Right lung (tissue), 5 donors: ENCODE measurements around the gene EMILIN3. TPM values are rescaled to one million over a fixed set of nuclear protein-coding genes. Genes with fewer than 3 reads are reported as not detected.

Source experiments
- DNase-seq, 2 donors: peaks; one replicate each; pipeline ENCODE4 v3.0.0-alpha.2; 2013
- polyA plus RNA-seq, 5 donors: library from polyadenylated mRNA; unstranded; fragments of 120-200 nt; gene quantifications; one replicate each; pipeline versions ENCODE4 v1.2.1 to v1.2.3, GENCODE V29; 2013; ENCODE audit warnings: inconsistent platforms in 1 of 5, low replicate concordance in 1 of 5; ENCODE audit not compliant: insufficient read length in 5 of 5, insufficient read depth in 1 of 5

Gene EMILIN3
- polyA plus RNA-seq, 5 donors = 1.7 to 4.1 (median 2.0) TPM

GRCh38 chr20:41364967-41365765 lies 1.5 kb downstream of the EMILIN3 start:
- DNase-seq = no peak

DNA sequence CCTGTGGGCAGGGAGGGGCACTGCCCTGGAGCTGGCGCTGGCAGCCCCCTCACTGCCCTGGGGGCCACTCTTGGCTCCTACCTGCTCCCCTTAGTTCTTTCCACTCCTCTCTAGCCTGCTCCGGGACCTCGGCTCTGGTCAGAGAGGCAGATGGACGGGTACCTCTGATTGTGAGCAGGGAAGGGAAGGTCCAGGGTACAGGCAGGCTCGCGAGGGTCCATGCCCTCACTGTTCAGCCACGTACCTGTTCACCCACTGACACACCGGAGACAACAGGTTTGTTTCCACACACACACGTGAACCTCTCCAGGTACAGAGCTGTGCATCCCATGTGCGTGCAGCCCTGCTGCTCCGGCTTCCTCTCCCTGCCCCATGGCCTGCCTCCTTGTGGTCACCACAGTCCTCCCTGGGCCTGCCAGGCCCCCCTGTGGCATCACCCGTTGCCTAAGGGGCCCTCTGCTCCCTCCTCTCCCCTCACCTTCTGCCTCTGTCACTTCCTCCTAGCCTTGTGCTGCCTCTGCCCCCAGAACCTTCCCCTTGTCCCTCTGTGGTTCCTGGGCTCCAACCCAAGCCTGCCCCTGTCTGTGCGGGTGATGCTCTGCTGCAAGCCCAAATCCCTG lies 2.3 kb downstream of the EMILIN3 start:
- no peak for DNase-seq

DNA sequence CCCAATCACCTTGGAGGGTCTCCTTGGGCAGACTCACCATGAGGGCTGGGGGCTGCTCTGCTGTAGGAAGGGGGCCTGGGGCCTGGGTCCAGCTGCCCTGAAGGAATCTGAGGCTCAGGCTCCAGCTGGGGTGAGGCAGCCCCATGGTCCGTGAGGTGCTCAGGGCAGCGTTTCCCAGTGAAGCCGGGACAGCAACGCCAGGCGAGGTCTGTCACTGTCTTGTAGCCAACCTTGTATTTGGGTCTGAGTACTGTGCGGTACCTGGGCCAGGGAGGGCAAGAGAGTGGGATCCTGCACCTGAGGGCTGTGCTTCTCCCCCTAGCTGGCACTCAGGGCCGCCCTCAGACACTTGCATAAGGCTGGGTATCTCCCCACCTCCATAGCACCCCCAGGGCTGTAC lies 3.0 kb downstream of the EMILIN3 start:
- DNase-seq = no peak

GRCh38 chr20:41362748-41363140 lies 3.9 kb downstream of the EMILIN3 start:
- no peak for DNase-seq

- no peak for DNase-seq
Measured at GRCh38 chr20:41361757-41362747, 4.6 kb downstream of the EMILIN3 start.

GRCh38 chr20:41360831-41361756 lies 5.5 kb downstream of the EMILIN3 start:
- DNase-seq = no peak

GRCh38 chr20:41359541-41360011 lies 7.0 kb downstream of the EMILIN3 start:
- no peak for DNase-seq

GRCh38 chr20:41358717-41359116 lies 7.9 kb downstream of the EMILIN3 start:
- no peak for DNase-seq

DNA sequence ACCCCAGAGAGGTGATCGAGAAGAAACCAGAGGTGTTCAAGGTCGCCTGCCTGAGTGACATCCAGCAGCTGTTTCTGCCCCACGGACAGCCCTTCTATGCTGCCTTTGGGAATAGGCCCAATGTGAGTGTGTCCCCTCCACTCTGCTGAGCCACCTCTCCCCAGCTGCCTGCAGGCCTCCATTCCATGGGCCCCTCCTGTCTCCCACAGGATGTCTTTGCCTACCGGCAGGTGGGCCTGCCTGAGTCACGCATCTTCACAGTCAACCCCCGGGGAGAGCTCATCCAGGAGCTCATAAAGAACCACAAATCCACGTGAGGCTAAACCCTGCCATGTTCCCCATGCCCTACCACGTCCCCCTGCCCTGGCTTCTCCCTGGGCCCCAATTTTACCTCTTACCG lies 8.4 kb downstream of the EMILIN3 start:
- DNase-seq = no peak

- no peak for DNase-seq
Measured at GRCh38 chr20:41357424-41358163, 9.0 kb downstream of the EMILIN3 start.

- no peak for DNase-seq
Measured at GRCh38 chr20:41356951-41357350, 9.7 kb downstream of the EMILIN3 start.

DNA sequence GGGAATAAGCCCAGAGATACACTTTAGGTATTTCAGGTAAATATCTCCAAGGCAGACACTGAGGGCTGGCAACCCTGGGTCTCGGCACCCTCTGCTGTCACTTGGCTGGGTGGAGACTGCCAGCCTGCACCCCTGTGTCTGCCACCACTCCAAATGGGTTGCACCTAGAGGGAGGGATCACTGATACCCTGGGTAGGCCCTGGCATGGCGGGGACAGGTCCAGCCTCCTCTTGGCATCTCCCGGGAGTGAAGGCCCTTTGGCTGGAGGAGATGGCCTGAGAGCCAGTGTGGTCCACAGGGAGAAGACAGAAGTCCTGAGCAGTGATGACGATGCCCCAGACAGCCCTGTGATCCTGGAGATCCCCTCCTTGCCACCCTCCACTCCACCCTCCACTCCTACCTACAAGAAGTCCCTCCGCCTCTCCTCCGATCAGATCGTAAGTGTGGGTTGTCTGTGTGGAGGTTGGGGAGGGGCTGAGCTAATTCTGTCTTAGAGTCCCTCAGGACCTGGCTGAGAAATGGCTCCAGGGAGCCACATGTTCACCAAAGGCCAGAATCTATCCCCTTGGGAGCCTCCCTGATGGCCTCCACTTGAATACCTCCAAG lies 10.9 kb downstream of the EMILIN3 start:
- no peak for DNase-seq

- no peak for DNase-seq
Measured at GRCh38 chr20:41355192-41355591, 11.4 kb downstream of the EMILIN3 start.

DNA sequence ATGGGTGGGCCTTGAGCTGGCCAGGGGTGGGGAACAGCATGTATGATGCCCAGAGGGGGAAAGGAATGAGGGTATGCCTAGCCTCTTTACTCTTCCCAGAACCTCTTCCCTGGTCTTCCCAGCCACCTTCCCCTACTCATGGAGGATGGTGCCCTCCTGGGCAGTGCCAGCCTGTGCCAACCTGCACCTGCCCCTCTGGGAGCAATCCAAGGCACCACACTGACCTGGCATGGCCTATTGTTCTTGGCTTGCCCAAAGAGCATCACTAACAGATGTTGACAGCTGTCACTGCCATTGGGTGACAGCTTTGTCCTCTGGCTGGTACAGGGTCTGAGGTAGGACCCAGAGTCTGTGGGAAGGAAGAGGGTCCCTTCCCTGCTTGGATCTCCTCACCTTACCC lies 13.1 kb downstream of the EMILIN3 start:
- DNase-seq = no peak

GRCh38 chr20:41352666-41353065 lies 14.0 kb downstream of the EMILIN3 start:
- DNase-seq = no peak

DNA sequence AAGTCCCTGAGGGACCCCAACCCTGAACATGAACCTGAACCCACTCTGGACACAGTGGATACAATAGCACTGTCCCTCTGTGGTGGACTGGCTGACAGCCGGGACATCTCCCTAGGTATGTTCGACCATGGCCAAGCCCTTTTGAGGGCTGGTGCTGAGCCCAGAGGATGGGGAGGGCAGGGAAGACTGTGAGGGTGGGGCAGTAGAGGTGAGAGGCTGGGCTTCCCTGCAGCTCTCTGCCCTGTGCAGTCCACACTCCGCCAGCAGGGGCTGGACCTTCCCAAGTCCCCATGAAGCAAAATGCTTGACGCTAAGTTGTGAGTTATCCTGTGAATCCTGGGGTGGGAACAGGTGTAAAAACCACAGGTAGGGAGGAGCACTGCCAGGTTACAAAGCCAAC lies 14.5 kb downstream of the EMILIN3 start:
- no peak for DNase-seq

DNA sequence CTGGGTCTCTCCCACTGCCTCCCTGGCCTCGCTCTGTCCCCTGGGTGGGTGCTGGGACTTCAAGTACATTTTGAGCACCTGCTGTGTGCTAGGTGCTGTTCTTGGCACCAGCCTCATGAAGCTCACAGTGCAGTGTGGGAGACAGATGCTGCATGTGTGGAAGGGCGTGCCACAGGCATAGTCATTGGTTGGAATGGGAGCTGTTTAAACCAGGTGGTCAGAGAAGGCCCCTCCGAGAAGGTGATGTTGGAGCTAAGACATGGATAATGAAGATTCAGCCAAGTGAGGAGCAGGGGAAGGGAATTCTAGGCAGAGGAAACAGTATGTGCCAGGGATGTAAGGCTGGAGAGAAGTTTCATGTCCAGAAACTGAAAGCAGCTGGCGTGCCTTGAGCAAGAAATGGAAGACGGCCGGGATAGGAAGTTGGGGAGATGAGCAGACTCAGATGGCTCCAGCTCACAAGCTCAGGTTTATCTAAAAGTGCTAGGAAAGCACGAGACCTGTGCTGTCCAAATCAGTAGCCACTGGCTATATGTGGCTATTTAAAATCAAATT lies 16.1 kb downstream of the EMILIN3 start:
- no peak for DNase-seq

GRCh38 chr20:41349943-41350342 lies 16.7 kb downstream of the EMILIN3 start:
- no peak for DNase-seq

- no peak for DNase-seq
Measured at GRCh38 chr20:41349266-41349665, 17.4 kb downstream of the EMILIN3 start.
